ENCODE data around the gene ZNF536.
"Not testable (repeated sequence)": the region's sequence is repeated elsewhere in the genome, so short reads cannot be mapped to it uniquely, and the experiment has no call there.

Gene ZNF536

GRCh38 chr19:30342901-30343300 is 29.3 kb upstream of the ZNF536 start:
- DNase-seq = no peak

DNA sequence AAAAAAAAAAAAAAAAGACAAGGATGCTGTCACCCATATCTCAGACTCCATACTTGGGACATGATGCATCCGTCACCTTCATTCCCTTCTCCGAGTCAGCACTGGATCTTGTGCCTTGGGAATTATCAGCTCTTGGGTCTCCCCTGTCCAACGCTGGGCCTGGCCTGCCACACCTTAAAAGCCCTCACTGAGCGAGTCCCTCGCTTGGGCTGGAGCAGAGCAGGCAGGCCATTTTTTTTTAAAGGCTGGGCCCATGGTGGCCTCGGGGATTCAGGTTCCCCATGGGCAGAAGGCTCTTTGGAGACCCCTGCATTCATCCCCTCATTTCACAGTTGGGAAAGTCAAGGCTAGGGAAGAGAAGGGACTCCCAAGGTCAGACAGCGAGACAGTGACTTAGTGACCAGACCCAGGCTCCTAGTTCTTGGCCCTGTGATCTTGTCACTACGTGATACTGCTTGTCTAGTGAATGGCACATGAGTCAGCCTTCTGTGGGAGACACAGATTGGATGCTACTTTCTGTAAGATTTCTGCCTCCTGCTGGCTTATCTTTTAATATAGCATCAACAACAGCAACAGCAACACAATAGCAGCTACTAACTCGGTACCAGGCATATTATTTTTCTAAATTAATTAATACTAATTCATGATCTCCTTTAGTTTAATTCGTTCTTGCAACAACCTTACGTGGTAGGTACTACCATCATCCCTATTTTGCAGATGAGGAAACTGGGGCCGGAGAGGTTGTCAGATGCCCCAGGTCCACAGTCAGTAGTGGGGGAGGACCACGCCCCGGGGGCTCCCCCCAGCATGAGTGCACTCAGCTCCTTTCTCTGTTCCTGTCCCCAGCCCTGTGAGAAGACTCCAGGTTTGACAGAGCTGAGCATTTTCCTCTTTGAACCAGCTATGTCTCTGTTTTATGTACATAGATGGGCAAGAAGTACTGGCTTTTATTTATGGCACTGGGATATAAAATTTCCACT is 27.4 kb upstream of the ZNF536 start:
- no peak for DNase-seq

GRCh38 chr19:30345686-30346085 is 26.5 kb upstream of the ZNF536 start:
- DNase-seq = no peak

GRCh38 chr19:30346468-30346867 is 25.7 kb upstream of the ZNF536 start:
- not testable (repeated sequence) for DNase-seq

DNA sequence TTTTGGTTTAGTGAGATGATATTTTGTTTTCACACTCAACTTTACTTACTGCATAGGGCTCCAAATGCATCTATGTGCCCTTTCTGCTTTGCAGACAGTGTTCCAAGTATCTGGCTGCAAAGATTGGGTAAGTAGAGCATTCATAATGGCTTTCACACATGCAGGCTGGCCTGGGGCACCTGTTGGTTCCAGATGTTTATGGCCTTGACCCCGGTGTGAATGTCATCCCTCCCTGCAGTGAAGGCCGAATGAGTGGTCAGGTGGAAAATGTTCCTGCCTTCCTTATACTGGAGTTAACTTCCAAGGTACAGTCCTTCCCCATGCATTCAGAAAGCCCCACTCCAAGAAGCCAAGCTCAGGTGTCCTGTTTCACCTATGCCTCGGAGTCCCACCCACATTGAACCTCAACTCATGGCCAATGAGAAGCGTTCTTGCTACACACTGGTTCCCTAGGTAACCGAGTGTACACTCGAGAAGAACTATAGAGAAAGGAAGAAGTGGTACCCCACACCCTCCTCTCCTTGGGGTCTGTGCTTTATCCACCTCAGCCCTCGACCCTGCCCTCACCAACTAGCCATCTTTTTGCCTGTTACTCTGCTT is 23.0 kb upstream of the ZNF536 start:
- no peak for DNase-seq

GRCh38 chr19:30350692-30351663 is 21.2 kb upstream of the ZNF536 start:
- no peak for DNase-seq

DNA sequence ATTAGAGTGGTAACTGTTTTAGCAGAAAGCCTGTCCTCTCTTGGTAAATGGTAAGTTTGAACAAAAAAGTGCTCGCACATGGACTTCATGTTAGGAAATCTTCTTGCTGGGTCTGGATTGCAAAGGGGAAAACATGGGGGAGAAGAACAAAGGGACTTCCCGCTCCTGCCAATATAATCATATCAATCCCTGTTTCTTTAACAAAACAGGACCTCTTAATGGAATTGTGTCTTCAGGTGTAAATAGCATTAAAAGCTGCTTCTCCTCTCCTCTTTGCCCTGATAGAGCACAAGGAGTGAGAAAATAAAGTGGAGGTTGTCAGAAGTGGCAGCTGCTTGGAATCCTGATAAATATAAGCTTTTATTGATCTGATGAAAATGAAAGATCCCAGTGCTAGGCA is 20.4 kb upstream of the ZNF536 start:
- DNase-seq = no peak

- no peak for DNase-seq
These were observed 18.7 kb upstream of the ZNF536 start for GRCh38 chr19:30353394-30353945.

DNA sequence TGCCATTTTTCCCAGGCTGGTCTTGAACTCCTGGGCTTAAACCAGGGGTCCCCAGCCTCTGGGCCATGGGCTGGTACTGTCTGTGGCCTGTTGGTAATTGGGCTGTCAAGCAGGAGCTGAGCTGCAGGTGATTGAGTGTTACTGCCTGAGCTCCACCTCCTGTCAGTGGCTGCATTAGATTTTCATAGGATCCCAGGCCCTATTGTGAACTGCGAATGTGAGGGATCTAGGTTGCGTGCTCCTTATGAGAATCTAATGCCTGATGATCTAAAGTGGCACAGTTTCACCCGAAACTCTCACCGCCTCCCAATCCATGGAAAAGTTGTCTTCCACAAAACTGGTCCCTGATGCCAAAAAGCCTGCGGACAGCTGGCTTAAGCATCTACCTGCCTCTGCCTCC is 16.6 kb upstream of the ZNF536 start:
- DNase-seq = no peak

GRCh38 chr19:30356951-30357579 is 15.1 kb upstream of the ZNF536 start:
- DNase-seq = no peak

DNA sequence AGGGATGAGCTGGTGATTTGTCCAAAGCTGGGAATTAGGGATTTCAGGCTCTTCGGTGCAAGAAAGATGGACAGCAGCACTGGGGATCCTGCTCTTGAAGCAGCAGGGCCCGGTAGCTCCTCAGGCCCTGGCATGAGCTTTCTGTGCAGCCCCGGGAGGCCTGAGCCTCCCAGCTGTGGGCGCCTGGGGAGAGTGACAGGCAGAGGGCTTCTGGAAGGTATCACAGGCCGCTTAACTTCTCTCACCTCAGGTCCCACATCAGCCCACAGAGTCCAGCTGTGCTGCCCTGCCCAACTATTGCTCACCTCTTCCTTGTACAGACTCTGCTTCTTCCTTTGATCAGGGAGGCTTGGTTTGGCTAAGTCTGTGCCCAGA is 14.6 kb upstream of the ZNF536 start:
- DNase-seq = no peak

DNA sequence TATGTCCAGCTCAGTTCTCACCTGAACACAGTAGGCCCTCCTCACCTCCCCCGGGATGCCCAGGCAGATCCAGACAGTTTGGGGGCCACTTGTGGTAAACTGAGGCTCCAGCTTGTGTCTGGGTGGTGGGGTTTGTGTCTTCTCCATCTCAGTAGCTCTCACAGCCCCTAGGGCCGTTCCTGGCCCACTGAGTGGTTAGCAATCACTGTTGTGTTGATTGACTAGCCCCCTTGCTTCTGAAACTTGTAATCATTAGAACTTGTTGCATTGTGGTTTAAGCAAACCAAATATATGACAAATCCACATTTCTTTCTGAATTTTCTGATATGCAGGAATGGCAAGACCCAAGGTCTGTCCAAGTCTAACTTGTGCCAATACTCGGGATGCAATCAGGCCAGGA is 13.9 kb upstream of the ZNF536 start:
- no peak for DNase-seq

DNA sequence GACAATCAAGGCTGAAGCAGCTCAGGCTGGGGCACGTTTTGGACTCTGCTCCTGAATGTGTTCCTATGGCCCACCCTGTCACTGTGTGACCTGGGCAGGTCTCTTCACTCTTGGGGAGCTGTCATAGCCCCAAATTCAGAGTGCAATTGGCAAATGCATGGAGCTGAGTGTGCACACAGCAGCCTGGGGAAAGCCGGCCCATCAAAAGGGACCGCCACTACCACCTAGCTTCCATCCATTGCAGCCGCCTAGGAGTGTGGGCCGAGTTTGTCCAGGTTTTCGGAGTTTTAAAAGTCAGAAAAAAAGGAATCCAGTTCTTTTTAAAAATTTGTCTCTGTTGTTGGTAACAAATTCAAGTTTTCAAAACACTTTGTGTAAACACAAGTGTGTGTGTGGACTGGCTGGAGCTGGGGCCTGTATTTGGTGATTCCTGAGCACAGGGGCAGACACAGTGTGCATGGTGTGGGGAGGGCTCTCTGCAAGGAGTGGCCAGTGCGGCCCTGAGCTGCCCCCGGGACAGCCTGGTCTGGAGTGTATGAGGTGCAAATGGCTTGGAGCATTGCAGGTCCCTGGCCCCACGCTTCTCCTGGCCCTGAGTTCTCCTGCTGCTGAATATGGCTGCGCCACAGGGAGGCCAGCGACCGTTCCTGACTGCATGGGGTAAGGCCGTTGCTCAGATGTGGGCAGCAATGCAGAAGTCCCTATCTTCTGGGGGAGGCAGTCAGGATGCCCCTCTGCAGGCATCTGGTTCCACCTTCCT is 13.2 kb upstream of the ZNF536 start:
- no peak for DNase-seq

DNA sequence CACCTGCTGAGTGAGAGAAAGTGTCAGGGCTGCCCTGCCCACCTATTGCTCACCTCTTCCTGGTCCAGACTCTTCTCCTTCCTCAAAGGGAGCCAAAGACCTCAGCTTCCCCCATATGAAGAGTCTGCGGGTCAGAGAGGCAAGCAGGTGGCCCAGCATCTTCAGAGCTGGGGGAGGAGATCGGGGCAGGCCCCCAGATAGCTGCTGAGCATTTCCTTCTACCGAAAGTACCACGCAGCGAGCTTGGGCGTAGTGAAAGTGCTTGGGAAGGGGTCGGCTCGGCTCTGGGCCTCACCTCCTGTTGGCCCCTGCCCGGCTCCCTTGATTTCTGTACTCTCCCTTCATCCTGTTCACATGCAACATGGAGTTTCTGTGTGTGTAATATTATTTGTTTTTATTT is 12.2 kb upstream of the ZNF536 start:
- DNase-seq = no peak

DNA sequence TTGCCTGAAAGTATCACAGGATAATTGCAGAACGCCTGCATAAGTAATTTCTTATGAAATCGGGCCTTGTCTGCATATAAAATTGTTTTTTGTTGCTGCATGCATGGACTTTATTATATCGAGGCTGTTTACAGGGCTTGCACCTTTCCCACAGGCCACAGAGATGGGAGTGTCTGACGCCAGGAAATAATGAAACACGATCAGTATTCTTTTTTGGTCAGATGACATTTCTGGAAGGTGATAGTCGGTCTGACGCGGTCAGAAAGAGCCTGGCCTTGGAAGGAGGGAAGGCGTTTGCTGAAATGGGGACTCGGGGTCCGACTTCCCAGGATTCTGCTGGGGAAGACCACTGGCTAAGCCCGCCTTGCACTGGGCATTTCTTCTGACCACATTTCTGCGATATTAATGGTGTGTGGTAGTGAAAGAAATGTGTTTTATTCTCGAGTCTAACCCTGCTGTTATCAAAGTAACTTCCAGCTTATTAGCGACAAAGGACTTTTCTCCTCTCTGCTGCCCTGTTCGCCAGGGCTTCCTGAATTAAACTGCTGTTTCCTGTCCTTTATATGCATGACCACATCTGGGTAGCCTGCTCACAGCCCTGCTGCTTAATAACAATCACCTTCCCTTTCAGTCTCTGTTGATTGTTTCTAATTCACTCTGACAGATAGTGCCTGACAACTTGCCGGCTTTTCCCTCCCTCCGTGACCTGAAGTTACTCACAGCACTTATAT is 11.6 kb upstream of the ZNF536 start:
- DNase-seq = no peak

GRCh38 chr19:30361107-30361447 is 11.1 kb upstream of the ZNF536 start:
- DNase-seq = no peak

DNA sequence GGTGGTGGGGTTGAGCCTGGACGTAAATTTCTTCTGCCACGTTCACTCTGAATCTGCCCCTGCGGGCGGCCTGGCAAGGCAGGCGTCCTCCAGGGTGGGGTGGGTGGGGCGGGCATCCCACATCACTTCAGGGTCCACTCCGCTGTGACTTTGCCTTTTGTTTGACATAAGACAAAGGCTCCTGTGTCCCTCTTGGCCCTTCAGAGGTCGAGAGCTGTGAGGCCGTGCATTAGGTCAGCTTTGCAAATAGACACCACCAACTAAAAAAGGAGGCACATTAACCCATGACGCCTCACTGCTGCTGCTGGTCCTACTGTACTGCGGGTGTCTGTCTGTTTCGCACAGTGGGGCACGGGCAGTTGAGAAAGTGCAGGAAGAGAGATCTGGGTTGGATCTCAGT is 10.5 kb upstream of the ZNF536 start:
- no peak for DNase-seq

- no peak for DNase-seq
These were observed 9.9 kb upstream of the ZNF536 start for GRCh38 chr19:30362156-30362754.

DNA sequence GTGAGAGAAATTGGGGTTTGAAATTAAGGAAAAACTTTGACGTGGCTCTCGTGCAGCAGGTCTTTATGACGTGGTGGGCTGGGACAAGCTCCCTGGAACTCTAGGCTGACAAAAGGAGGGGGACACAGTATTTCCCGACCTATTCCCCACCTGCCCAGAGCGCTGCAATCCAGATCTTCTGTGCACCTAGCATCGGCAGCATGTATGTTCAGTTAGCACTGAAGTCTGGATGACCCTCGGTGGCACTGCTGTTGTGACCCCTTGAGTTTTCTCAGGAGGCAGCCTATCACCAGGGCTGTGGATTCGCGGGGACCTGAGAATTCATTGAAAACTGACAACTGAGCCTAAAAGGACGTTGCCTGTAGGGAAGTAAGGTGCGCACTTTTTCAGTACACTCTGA is 9.1 kb upstream of the ZNF536 start:
- DNase-seq = no peak

Measured in activated T-cell treated with anti-CD3 and anti-CD28 coated beads, Interleukin-2, amount 50 U/mL, for 48 hours (primary cell).